ENCODE measurements around the gene TNKS1BP1.

Gene TNKS1BP1

GRCh38 chr11:57325735-57326048, 940 bp upstream of the TNKS1BP1 start:
- no peak for DNase-seq (ENCODE audit: low read depth)

DNA sequence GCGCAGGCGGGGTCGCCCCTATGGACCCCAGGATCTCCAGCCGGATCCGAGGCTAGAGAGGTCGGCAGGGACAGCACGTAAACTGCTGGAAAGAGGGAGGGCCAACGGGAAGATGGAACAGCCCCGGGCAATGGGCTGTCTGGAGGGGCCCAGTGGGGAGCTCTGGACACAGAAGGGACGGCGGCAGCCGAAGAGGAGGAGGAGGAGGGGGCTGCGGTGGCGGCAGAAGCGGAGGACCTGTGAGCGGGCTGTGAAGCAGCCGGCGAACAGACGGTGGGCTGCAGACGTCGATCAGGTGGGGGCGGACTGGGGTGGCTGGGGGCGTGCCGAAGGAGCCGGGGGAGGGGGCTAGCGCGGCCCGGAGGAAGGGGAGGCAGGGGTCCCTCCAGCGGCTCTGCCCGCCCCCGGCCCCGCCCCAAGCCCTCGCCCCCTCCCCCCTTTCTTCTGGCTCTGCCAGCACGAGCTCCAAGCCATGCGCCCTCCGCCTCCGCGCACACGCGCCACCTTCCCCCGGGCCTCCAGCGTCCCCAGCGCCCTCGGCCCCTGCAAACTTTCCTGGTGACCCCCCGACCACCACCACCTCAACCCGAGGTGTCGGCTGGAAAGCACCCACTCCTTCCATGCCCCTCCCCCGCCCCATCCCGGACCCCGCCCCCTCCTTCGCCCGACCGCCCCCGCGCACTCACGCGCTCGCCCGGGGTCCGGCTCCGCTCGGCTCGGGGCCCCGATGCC, 432 bp downstream of the TNKS1BP1 start:
- no peak for DNase-seq (ENCODE audit: low read depth)

GRCh38 chr11:57323855-57324153, 948 bp downstream of the TNKS1BP1 start:
- DNase-seq (ENCODE audit: low read depth) = no peak

DNA sequence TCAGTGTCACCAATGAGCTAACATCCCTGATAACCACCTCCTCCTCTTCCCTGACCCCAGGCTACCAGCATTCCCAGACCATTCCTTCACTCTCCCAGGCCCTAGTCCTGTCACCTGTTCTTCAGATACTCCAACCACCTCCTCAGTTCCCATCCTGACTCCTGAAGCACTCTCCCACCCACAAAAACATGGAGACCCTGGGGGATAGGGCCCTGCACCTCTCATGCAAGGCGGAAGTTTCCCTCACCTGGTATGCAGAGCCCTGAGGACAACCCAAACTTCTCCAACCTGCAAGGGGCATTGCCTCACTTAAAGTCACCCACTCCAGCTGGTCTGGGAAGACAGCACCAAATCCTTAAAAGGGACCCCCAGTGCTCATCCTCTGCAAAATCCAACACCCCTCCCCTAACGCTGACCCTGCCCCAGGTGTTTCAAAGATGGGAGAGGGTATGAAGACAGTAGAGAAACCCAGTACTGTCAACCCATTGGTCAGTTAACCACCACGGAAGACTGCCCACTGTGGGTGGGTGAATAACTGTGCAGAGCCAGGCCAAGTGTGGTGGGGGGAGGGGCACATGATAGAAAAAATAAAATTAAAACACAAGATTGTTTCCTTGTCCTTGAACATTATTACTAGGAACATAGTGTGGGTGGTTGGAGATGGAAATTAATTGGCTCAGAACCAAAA, 1.4 kb downstream of the TNKS1BP1 start:
- no peak for DNase-seq (ENCODE audit: low read depth)

GRCh38 chr11:57322256-57323166, 2.2 kb downstream of the TNKS1BP1 start:
- no peak for DNase-seq (ENCODE audit: low read depth)

- no peak for DNase-seq (ENCODE audit: low read depth)
Observed at GRCh38 chr11:57321388-57322255, 3.1 kb downstream of the TNKS1BP1 start.

DNA sequence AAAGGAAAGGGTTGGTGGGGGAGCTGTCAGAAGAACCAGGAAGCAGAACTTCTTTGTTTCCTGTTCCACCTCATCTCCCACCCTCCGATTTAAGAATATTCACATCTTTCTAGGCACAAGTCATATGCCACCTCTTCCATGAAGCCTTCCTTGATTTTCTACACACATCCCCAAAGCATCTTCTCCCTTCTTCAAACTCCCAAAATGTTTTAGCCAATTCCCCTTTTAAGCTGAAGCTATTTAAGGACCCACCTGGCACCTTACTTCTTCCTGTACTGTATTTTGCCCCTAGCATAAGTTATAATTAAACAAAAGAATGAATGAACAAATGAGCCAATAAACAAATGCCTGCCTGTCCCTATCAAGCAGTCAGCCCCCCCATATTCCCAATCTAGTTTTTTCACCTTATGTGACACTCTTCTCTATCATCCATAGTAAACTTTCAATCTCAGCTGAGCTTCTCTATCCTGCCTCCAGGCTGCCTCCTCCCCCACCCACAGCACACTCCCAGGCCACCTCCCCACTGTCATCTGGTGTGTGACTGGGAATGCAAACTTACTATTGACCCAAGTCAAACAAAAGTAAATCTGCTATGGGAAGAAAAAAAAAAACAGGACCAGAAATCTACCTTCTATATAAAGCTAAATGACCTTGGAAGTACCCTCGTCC, 3.9 kb downstream of the TNKS1BP1 start:
- no peak for DNase-seq (ENCODE audit: low read depth)

- no peak for DNase-seq (ENCODE audit: low read depth)
Observed at GRCh38 chr11:57320067-57320718, 4.6 kb downstream of the TNKS1BP1 start.

DNA sequence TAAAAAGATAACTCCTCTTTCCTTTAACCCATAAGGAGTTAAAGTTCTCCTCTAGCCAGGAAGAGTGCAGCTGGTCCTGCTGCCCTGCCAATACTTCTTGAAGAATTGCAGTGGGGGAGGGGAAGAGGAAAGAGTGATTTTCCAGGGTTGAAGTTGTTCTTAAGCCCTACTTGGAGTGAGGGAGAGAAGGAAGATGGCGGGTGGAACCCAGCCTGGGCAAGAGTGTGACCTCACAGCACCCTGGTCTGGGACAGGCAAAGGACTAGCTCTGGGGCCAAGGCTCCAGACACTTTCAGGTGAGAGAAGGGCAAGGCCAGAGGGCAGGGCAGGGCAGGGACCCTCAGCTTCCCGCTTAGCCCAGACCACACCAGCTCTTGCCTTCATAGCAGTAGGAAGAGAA, 6.6 kb downstream of the TNKS1BP1 start:
- DNase-seq (ENCODE audit: low read depth) = no peak

DNA sequence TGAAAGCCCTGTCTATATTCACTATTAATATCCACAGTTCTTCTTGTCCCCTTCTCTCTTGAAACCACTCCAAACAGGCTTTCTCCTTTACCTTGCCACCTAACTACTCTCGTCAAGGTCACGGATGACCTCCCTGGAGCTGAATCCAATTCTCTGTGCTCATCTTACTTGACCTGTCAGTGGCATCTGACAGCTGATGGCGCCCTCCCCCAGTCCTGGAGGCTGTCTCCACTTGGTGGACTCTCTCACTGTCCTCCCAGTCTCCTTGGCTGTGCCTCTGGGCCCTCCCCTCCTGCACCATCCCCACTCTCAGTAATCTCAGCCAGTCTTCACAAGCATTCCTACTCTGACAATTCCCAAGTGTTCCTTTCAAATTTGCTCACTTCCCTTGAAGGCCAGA, 8.7 kb downstream of the TNKS1BP1 start:
- DNase-seq (ENCODE audit: low read depth) = no peak

- DNase-seq (ENCODE audit: low read depth) = no peak
Observed at GRCh38 chr11:57315491-57315890, 9.3 kb downstream of the TNKS1BP1 start.

- no peak for DNase-seq (ENCODE audit: low read depth)
Observed at GRCh38 chr11:57314221-57314973, 10.4 kb downstream of the TNKS1BP1 start.

GRCh38 chr11:57313788-57314135, 11.0 kb downstream of the TNKS1BP1 start:
- no peak for DNase-seq (ENCODE audit: low read depth)

DNA sequence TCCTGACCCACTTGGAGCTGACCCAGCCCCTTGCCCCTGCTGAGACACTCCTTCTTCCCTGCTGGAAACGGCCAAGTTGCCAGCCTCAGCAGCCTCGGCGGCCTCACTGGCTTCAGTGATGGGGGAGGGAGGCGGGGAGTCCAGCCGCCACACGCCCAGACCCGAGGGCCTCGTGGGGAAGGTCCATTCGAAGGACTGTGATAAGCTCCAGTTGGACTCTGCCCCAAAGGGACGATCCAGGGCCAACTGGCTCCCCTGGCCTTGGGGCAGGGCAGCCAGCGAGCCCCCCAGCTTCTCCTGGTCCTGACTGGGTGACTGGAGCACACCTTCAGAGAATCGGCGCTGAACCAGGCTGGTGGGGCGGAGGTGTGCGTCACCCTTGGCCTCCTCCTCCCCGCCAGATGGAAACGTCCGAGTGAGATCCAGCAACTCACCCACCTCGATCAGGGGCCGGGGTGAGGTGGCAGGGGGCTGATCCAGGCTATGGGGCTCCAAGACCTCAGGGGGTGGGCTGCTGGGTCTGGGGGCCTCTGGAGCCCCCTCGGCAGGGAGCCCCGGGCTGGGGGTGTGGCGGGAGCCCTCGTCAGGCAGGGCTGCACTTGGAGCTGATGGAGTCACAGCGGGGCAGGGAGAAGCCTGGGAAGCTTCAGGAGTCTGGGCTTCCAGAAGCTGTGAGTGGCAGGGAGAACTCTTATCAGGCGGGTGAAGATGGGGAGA, 11.5 kb downstream of the TNKS1BP1 start:
- no peak for DNase-seq (ENCODE audit: low read depth)

GRCh38 chr11:57312511-57313021, 12.2 kb downstream of the TNKS1BP1 start:
- no peak for DNase-seq (ENCODE audit: low read depth)

DNA sequence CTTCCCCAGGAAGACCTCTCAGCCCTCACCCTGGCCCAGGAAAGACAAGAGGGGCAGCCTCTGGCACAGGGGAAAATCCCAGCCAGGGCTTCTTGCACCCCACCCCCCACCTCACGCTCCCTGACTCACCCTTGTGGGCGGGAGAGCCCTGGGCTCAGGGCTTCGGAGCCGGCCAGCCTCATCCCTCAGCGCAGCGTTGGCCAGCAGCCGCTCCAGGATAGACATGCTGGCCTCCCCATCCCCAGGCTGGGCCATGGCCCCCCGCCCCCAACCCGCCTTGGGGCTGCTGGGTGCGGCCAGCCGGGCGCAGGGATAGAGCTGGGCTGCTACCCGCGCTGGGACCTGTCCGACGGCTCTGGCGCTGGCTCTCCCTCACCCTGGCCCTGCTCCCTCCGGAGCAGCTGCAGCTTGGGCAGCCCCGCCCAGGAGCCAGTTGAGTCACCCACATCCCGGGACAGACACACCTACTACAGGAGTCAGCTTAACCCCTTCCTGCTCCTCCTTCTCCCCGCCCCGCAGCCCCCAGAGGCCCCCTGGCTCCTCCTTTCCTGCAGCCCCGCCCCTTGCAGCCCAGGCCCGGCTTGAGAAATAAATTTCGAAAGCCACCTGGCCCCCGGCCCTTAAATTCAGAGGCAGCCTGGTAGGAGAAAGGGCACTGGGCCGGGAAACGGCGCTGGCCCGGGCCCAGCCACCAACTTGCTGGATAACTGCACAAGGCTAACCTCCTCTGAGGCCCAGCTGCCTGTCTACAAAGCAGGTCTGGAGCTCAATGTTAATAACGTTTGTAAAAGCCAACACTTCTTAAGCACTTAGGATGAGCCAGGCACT, 13.4 kb downstream of the TNKS1BP1 start:
- DNase-seq (ENCODE audit: low read depth) = peak; percentile 27

GRCh38 chr11:57310630-57311086, 14.1 kb downstream of the TNKS1BP1 start:
- no peak for DNase-seq (ENCODE audit: low read depth)

DNA sequence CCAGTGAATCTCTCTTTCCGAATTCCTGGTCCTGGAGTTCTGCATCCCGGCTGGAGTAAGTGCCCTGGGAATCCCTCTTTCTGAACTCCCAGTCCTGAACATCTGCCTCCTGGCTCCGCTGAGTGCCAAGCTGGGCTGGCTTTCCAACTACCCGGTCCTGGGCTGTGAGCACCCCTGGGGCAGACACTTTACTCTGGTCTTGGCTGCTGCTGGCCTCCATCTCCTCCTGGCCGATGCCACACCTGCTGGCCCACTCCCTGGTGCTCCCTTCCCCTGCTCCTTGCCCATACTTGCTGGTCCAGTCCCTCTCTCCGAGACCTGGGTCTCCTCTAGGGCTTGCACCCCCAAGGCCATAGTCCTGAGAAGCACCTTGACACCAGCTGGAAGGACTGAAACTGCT, 14.7 kb downstream of the TNKS1BP1 start:
- no peak for DNase-seq (ENCODE audit: low read depth)

Data from activated T-helper 9 cell treated with anti-CD3 and anti-CD28 coated beads, Interleukin-2, amount 50 U/mL, for 16 hours (primary cell).